Mesothelial cell of epicardium (in vitro differentiated cells): Measurements from ENCODE around the gene MTR. TPM values are rescaled to one million over a fixed set of nuclear protein-coding genes. Genes with fewer than 3 reads are reported as not detected.

Experiments
- DNase-seq, 2 experiments: peaks; one replicate each; pipeline ENCODE4 v3.0.0; 2021; ENCODE audit warnings: low spot score in 2 of 2; ENCODE audit not compliant: unreplicated experiment in 2 of 2
- H3K27ac Mint-ChIP-seq: 2 replicates; pipeline ENCODE4 v1.8.0; 2021; ENCODE audit warnings: mixed read lengths
- H3K27me3 Mint-ChIP-seq: 2 replicates; pipeline ENCODE4 v1.8.0; 2021; ENCODE audit warnings: low read depth, mixed read lengths
- H3K36me3 Mint-ChIP-seq: 2 replicates; pipeline ENCODE4 v1.8.0; 2021; ENCODE audit warnings: mixed read lengths
- H3K4me1 Mint-ChIP-seq: 2 replicates; pipeline ENCODE4 v1.8.0; 2021; ENCODE audit warnings: mixed read lengths
- H3K4me3 Mint-ChIP-seq: 2 replicates; pipeline ENCODE4 v1.8.0; 2021; ENCODE audit warnings: mild to moderate bottlenecking, moderate library complexity, mixed read lengths
- H3K9me3 Mint-ChIP-seq: 2 replicates; pipeline ENCODE4 v1.8.0; 2021; ENCODE audit warnings: mixed read lengths
- CTCF ChIP-seq: fragments of 200-600 bp; sonication (generic); IDR thresholded peaks from one replicate; pipeline ENCODE4 v1.5.0; 2021; ENCODE audit warnings: antibody characterized with exemption; ENCODE audit not compliant: unreplicated experiment
- total RNA-seq: library from RNA; stranded (reverse); gene quantifications from 3 replicates; pipeline ENCODE4 v1.2.1, GENCODE V29; 2021

MTR gene
- total RNA-seq, 1 donor from 2014 or later, result 62.5 TPM

- DNase-seq, result no peak
- Mint-ChIP-seq H3K36me3 (peaks cover 32% of the 10 kb centered on the region), H3K9me3 (peaks cover 4% of the 10 kb centered on the region), H3K4me1 (no peaks in the 10 kb centered on the region), H3K4me3 (no peak overlapping the region), H3K27me3 (no peaks in the 10 kb centered on the region), H3K27ac (no peak overlapping the region)
- no peak for TF ChIP-seq CTCF
Measured at GRCh38 chr1:236808564-236809130, 13.6 kb downstream of the MTR start.

- H3K9me3 Mint-ChIP-seq, result peaks cover 4% of the 10 kb centered on the region
- no peaks in the 10 kb centered on the region for H3K4me1 Mint-ChIP-seq
- H3K4me3 Mint-ChIP-seq, result no peak overlapping the region
- no peak overlapping the region for H3K27ac Mint-ChIP-seq
- H3K36me3 Mint-ChIP-seq, result peaks cover 36% of the 10 kb centered on the region
- H3K27me3 Mint-ChIP-seq, result no peaks in the 10 kb centered on the region
- DNase-seq, result no peak
- no peak for TF ChIP-seq CTCF
Measured at GRCh38 chr1:236809148-236809547, 14.1 kb downstream of the MTR start.

- no peak for TF ChIP-seq CTCF
- H3K4me1 Mint-ChIP-seq, result no peaks in the 10 kb centered on the region
- H3K27me3 Mint-ChIP-seq, result no peaks in the 10 kb centered on the region
- H3K36me3 Mint-ChIP-seq, result peaks cover 36% of the 10 kb centered on the region
- no peak overlapping the region for H3K4me3 Mint-ChIP-seq
- no peak for DNase-seq
- H3K27ac Mint-ChIP-seq, result no peak overlapping the region
- peaks cover 4% of the 10 kb centered on the region for H3K9me3 Mint-ChIP-seq
Measured at GRCh38 chr1:236810018-236810417, 14.9 kb downstream of the MTR start.

- peaks cover 44% of the 10 kb centered on the region for H3K36me3 Mint-ChIP-seq
- TF ChIP-seq CTCF, result no peak
- no peak overlapping the region for H3K4me3 Mint-ChIP-seq
- H3K27me3 Mint-ChIP-seq, result no peaks in the 10 kb centered on the region
- peaks cover 4% of the 10 kb centered on the region for H3K9me3 Mint-ChIP-seq
- H3K4me1 Mint-ChIP-seq, result no peaks in the 10 kb centered on the region
- H3K27ac Mint-ChIP-seq, result no peak overlapping the region
- no peak for DNase-seq
Measured at GRCh38 chr1:236812334-236813030, 17.4 kb downstream of the MTR start.

- peaks cover under 1% of the 10 kb centered on the region for H3K9me3 Mint-ChIP-seq
- no peak for TF ChIP-seq CTCF
- peaks cover 3% of the 10 kb centered on the region for H3K4me1 Mint-ChIP-seq
- no peak for DNase-seq
- no peak overlapping the region for H3K4me3 Mint-ChIP-seq
- no peak overlapping the region for H3K27ac Mint-ChIP-seq
- H3K36me3 Mint-ChIP-seq, result peaks cover 46% of the 10 kb centered on the region
- no peaks in the 10 kb centered on the region for H3K27me3 Mint-ChIP-seq
Measured at GRCh38 chr1:236815941-236816340, 20.8 kb downstream of the MTR start.
